DOHH2 (cell line): ENCODE data around the gene TCERG1L.

Experiments used
- H3F3A ChIP-seq: fragments of 200-600 bp; sonication (generic), shearing (Covaris generic); 2 replicates; pipeline ENCODE4 v1.6.0; 2016; ENCODE audit warnings: antibody characterized with exemption, mild to moderate bottlenecking; ENCODE audit not compliant: control insufficient read depth, insufficient read depth
- H3K27ac ChIP-seq: fragments of 200-600 bp; sonication (generic); 2 replicates; pipeline ENCODE4 v1.5.1; 2014; ENCODE audit warnings: low read depth, mild to moderate bottlenecking, low read length, moderate library complexity
- H3K27me3 ChIP-seq: fragments of 200-600 bp; sonication (generic); 2 replicates; pipeline ENCODE4 v1.6.1; 2014; ENCODE audit warnings: mild to moderate bottlenecking, low read length, mixed read lengths; ENCODE audit not compliant: control insufficient read depth
- H3K36me3 ChIP-seq: fragments of 200-600 bp; sonication (generic); 2 replicates; pipeline ENCODE4 v1.6.1; 2014; ENCODE audit warnings: mild to moderate bottlenecking, low read length, moderate library complexity, mixed read lengths; ENCODE audit not compliant: control insufficient read depth
- H3K4me1 ChIP-seq: fragments of 200-600 bp; sonication (generic); 2 replicates; pipeline ENCODE4 v1.6.1; 2014; ENCODE audit warnings: mild to moderate bottlenecking, low read length, mixed read lengths; ENCODE audit not compliant: control insufficient read depth
- H3K4me2 ChIP-seq: fragments of 200-600 bp; sonication (generic); 2 replicates; pipeline ENCODE4 v1.6.0; 2014; ENCODE audit warnings: mild to moderate bottlenecking, low read length, moderate library complexity
- H3K4me3 ChIP-seq: fragments of 200-600 bp; sonication (generic); 2 replicates; pipeline ENCODE4 v1.5.1; 2014; ENCODE audit warnings: mild to moderate bottlenecking, low read length, mixed read lengths
- H3K79me2 ChIP-seq: fragments of 200-600 bp; sonication (generic); 2 replicates; pipeline ENCODE4 v1.6.1; 2014; ENCODE audit warnings: mild to moderate bottlenecking, low read length, mixed read lengths; ENCODE audit not compliant: control insufficient read depth
- H3K9me2 ChIP-seq: fragments of 200-600 bp; sonication (generic); replicated peaks from 2 replicates; pipeline ENCODE4 v1.6.1; 2014; ENCODE audit warnings: mild to moderate bottlenecking, low read length, mixed read lengths; ENCODE audit not compliant: control insufficient read depth
- H3K9me3 ChIP-seq: fragments of 200-600 bp; sonication (generic); 2 replicates; pipeline ENCODE4 v1.6.1; 2014; ENCODE audit warnings: antibody characterized with exemption, low read length, mixed read lengths; ENCODE audit not compliant: control insufficient read depth, insufficient read depth
- H4K20me1 ChIP-seq: fragments of 200-600 bp; sonication (generic); 2 replicates; pipeline ENCODE4 v1.6.0; 2014; ENCODE audit warnings: low read depth, mild to moderate bottlenecking, antibody characterized with exemption, low read length, moderate library complexity; ENCODE audit not compliant: control insufficient read depth, insufficient read depth
- EZH2phosphoT487 ChIP-seq: fragments of 200-600 bp; sonication (generic); IDR thresholded peaks from 2 replicates; pipeline ENCODE4 v1.6.1; 2017; ENCODE audit warnings: borderline replicate concordance, mild to moderate bottlenecking, antibody characterized with exemption, low read length, moderate library complexity, mixed read lengths
- TF ChIP-seq, protein P1 (sequence below): fragments of 200-600 bp; sonication (generic); IDR thresholded peaks from one replicate; pipeline ENCODE4 v1.5.1; 2014; ENCODE audit warnings: antibody characterized with exemption, mild to moderate bottlenecking, low read depth, low read length; ENCODE audit not compliant: poor library complexity, severe bottlenecking

The TCERG1L gene

DNA sequence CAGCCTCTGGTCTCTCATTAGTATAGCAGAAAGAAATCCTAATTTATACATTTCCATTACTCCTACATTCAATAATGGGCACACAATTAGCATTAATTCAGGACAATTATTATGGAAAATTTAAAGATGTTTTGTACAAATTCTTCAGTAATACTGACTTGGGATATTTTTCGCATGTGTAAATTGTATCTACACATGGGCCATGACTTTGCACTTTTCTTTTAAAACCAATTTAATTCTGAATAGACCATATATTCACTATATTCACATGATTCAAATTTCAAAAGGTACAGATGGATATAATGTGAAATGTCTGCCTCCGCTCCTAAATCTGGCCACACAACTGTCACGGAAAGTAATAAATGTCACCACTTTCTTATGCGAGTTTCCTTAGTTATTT lies 123.0 kb downstream of the TCERG1L start:
- H3K27ac ChIP-seq: no peak overlapping the region
- H3K9me3 ChIP-seq: no peaks in the 10 kb centered on the region; the same call in 1 of the 2 replicates
- TF ChIP-seq, protein P1, sequence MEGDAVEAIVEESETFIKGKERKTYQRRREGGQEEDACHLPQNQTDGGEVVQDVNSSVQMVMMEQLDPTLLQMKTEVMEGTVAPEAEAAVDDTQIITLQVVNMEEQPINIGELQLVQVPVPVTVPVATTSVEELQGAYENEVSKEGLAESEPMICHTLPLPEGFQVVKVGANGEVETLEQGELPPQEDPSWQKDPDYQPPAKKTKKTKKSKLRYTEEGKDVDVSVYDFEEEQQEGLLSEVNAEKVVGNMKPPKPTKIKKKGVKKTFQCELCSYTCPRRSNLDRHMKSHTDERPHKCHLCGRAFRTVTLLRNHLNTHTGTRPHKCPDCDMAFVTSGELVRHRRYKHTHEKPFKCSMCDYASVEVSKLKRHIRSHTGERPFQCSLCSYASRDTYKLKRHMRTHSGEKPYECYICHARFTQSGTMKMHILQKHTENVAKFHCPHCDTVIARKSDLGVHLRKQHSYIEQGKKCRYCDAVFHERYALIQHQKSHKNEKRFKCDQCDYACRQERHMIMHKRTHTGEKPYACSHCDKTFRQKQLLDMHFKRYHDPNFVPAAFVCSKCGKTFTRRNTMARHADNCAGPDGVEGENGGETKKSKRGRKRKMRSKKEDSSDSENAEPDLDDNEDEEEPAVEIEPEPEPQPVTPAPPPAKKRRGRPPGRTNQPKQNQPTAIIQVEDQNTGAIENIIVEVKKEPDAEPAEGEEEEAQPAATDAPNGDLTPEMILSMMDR: no peak
- no peak for TF ChIP-seq EZH2phosphoT487
- H3K4me1 ChIP-seq: no peaks in the 10 kb centered on the region
- H3K27me3 ChIP-seq: no peaks in the 10 kb centered on the region
- H3K36me3 ChIP-seq: no peaks in the 10 kb centered on the region
- no peak overlapping the region for H3K4me3 ChIP-seq
- no peak overlapping the region for H3K4me2 ChIP-seq
- H3K79me2 ChIP-seq: no peaks in the 10 kb centered on the region
- H3K9me2 ChIP-seq: no peaks in the 10 kb centered on the region
- H3F3A ChIP-seq: no peaks in the 10 kb centered on the region
- no peaks in the 10 kb centered on the region for H4K20me1 ChIP-seq

DNA sequence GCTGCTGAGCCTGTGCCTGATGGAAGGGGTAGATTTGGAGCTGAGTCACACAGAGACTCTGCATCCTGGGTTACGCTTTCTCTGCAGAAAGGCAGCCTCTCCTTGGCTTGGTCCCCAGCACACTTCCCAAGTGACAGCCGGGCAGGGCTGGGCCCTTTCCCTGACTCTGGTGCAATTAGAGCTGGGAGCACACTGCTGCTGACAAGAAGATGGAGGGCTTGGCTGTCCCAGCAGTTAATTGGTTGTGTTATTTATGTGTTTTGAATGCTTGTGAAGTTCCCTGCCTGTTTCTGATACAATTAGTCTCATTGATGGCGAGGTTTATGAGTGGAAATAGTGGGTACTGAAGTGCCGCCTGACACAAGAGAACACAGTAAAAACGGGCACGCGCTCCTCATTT lies 123.6 kb downstream of the TCERG1L start:
- Histone ChIP-seq H3K27ac (no peak overlapping the region), H4K20me1 (no peaks in the 10 kb centered on the region), H3F3A (no peaks in the 10 kb centered on the region), H3K9me2 (no peaks in the 10 kb centered on the region), H3K4me2 (no peak overlapping the region), H3K9me3 (no peaks in the 10 kb centered on the region; the same call in 1 of the 2 replicates), H3K36me3 (no peaks in the 10 kb centered on the region), H3K27me3 (no peaks in the 10 kb centered on the region), H3K4me1 (no peaks in the 10 kb centered on the region), H3K79me2 (no peaks in the 10 kb centered on the region), H3K4me3 (no peak overlapping the region)
- no peak for TF ChIP-seq EZH2phosphoT487
- TF ChIP-seq, protein P1: no peak

DNA sequence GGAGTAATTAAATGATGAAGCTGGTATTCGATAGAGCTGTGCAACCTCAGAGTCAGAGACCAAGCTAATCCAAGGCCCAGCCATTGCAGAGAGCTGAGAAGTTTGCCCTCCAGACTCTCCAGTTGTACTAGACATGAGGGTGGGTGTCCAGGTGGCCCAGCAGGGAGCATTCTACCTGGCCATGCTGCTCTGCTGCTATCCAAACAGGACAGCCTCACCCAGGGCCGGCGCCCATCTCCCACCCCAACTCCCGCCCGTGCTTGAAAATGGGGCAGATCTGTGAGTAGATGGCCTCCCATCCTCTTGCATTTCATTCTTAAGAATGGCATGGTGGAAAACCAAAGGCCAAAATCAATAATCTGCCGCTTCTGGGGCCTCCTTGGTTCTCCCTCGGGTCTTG lies 124.2 kb downstream of the TCERG1L start:
- Histone ChIP-seq H3K4me2 (no peak overlapping the region), H3K79me2 (no peaks in the 10 kb centered on the region)
- no peak for TF ChIP-seq EZH2phosphoT487
- TF ChIP-seq, protein P1: no peak

More for the DNA sequence above, 124.2 kb downstream of the TCERG1L start:
- Histone ChIP-seq H3K4me3 (no peak overlapping the region), H3K9me2 (no peaks in the 10 kb centered on the region), H3K27me3 (no peaks in the 10 kb centered on the region), H3K27ac (no peak overlapping the region), H4K20me1 (no peaks in the 10 kb centered on the region), H3K9me3 (no peaks in the 10 kb centered on the region; the same call in 1 of the 2 replicates), H3F3A (no peaks in the 10 kb centered on the region), H3K4me1 (no peaks in the 10 kb centered on the region), H3K36me3 (no peaks in the 10 kb centered on the region)
